A673 (cell line): ENCODE results near the gene TRIM15. TPM values are rescaled to one million over a fixed set of nuclear protein-coding genes. Genes with fewer than 3 reads are reported as not detected.

ENCODE experiments used
- BruUV-seq: library from RNA; stranded (reverse); fragments of 400-500 nt; replicated peaks from 2 replicates; lab custom pipeline; 2021; lab: Mats Ljungman, UMichigan
- CTCF ChIA-PET: fragments of 300-600 bp; sonication (Branson Sonifier 250); formaldehyde crosslinking; loops from one replicate; lab custom pipeline; 2022; ENCODE audit warnings: antibody characterized with exemption; lab: Charles Lee
- POLR2A ChIA-PET: fragments of 300-600 bp; sonication (Branson Sonifier 250); formaldehyde crosslinking; loops from one replicate; lab custom pipeline; 2022; ENCODE audit warnings: antibody characterized with exemption; ENCODE audit not compliant: low non-redundant PET; lab: Charles Lee
- DNase-seq: peaks from one replicate; pipeline ENCODE4 v3.0.0-alpha.2; 2015; ENCODE audit warnings: low spot score
- H3K27ac ChIP-seq: fragments of 200-600 bp; sonication (generic); 2 replicates; pipeline ENCODE4 v1.5.1; 2016; ENCODE audit warnings: mixed run types, low read depth, mild to moderate bottlenecking, mixed read lengths, antibody characterized with exemption, low read length; ENCODE audit not compliant: poor library complexity, severe bottlenecking
- H3K27me3 ChIP-seq: fragments of 200-600 bp; sonication (generic); replicated peaks from 2 replicates; pipeline ENCODE4 v1.6.1; 2017; ENCODE audit warnings: mixed run types, low read depth, mild to moderate bottlenecking, mixed read lengths, antibody characterized with exemption, low read length; ENCODE audit not compliant: insufficient read depth, poor library complexity
- H3K36me3 ChIP-seq: fragments of 200-600 bp; sonication (generic); 2 replicates; pipeline ENCODE4 v1.6.1; 2016; ENCODE audit warnings: mixed run types, mild to moderate bottlenecking, mixed read lengths, antibody characterized with exemption, low read length; ENCODE audit not compliant: insufficient read depth, poor library complexity, severe bottlenecking
- H3K4me1 ChIP-seq: fragments of 200-600 bp; sonication (generic); 2 replicates; pipeline ENCODE4 v1.6.1; 2017; ENCODE audit warnings: mixed run types, mild to moderate bottlenecking, mixed read lengths, antibody characterized with exemption, low read length; ENCODE audit not compliant: insufficient read depth, poor library complexity, severe bottlenecking
- H3K4me3 ChIP-seq: fragments of 200-600 bp; sonication (generic); 2 replicates; pipeline ENCODE4 v1.5.1; 2016; ENCODE audit warnings: low read depth, mixed run types, mild to moderate bottlenecking, mixed read lengths, low read length; ENCODE audit not compliant: poor library complexity, severe bottlenecking
- H3K9me3 ChIP-seq: fragments of 200-600 bp; sonication (generic); 2 replicates; pipeline ENCODE4 v1.6.1; 2016; ENCODE audit warnings: mixed run types, low read depth, mild to moderate bottlenecking, mixed read lengths, antibody characterized with exemption, low read length; ENCODE audit not compliant: poor library complexity, severe bottlenecking
- EZH2 ChIP-seq: fragments of 200-600 bp; sonication (generic); IDR thresholded peaks from 2 replicates; pipeline ENCODE4 v1.6.1; 2017; ENCODE audit warnings: borderline replicate concordance, low read depth, mild to moderate bottlenecking, mixed read lengths, antibody characterized with exemption, low read length; ENCODE audit not compliant: poor library complexity, severe bottlenecking
- intact Hi-C: fragments of 100-400 bp; cut with micrococcal nuclease; formaldehyde crosslinking; loops from one replicate; pipeline ENCODE4 v1.10.0; 2022; ENCODE audit not compliant: unreplicated experiment
- total RNA-seq: library from RNA; stranded (reverse); gene quantifications from 2 replicates; pipeline ENCODE4 v1.2.3, GENCODE V29; 2021
- TF ChIP-seq, protein P1 (sequence below): fragments of 300-800, 200-600 bp; sonication (generic); conservative IDR thresholded peaks from 2 replicates; pipeline ENCODE4 v1.5.1; 2017; ENCODE audit warnings: low read depth, mild to moderate bottlenecking, antibody characterized with exemption, low read length, moderate library complexity, mixed read lengths

The TRIM15 gene
- total RNA-seq, 1 experiment from 2014 or later, result not detected

- no peak for TF ChIP-seq EZH2
- TF ChIP-seq, protein P1, sequence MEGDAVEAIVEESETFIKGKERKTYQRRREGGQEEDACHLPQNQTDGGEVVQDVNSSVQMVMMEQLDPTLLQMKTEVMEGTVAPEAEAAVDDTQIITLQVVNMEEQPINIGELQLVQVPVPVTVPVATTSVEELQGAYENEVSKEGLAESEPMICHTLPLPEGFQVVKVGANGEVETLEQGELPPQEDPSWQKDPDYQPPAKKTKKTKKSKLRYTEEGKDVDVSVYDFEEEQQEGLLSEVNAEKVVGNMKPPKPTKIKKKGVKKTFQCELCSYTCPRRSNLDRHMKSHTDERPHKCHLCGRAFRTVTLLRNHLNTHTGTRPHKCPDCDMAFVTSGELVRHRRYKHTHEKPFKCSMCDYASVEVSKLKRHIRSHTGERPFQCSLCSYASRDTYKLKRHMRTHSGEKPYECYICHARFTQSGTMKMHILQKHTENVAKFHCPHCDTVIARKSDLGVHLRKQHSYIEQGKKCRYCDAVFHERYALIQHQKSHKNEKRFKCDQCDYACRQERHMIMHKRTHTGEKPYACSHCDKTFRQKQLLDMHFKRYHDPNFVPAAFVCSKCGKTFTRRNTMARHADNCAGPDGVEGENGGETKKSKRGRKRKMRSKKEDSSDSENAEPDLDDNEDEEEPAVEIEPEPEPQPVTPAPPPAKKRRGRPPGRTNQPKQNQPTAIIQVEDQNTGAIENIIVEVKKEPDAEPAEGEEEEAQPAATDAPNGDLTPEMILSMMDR, result no peak
- DNase-seq, result no peak
- Histone ChIP-seq H3K27me3 (peaks cover 15% of the 10 kb centered on the region), H3K9me3 (no peaks in the 10 kb centered on the region), H3K4me1 (no peaks in the 10 kb centered on the region), H3K4me3 (no peak overlapping the region), H3K27ac (no peak overlapping the region), H3K36me3 (no peaks in the 10 kb centered on the region)
- POLR2A ChIA-PET, result no interaction called here
- CTCF ChIA-PET, result no interaction called here
- intact Hi-C loops, result no loop called here
- BruUV-seq, result no TSS peak
Measured at GRCh38 chr6:30147096-30147495, 16.2 kb upstream of the TRIM15 start.

GRCh38 chr6:30149234-30149633 lies 14.1 kb upstream of the TRIM15 start:
- Histone ChIP-seq H3K4me3 (no peak overlapping the region), H3K27me3 (peaks cover 9% of the 10 kb centered on the region), H3K9me3 (no peaks in the 10 kb centered on the region), H3K36me3 (no peaks in the 10 kb centered on the region), H3K27ac (no peak overlapping the region), H3K4me1 (no peaks in the 10 kb centered on the region)
- ChIA-PET POLR2A (no interaction called here), CTCF (no interaction called here)
- TF ChIP-seq EZH2, result no peak
- TF ChIP-seq, protein P1, result no peak
- no peak for DNase-seq
- BruUV-seq, result no TSS peak
- intact Hi-C loops, result no loop called here

- no peak for DNase-seq
- TF ChIP-seq, protein P1, result no peak
- TF ChIP-seq EZH2, result no peak
- no peak overlapping the region for H3K27ac ChIP-seq
- BruUV-seq, result no TSS peak
- peaks cover 3% of the 10 kb centered on the region for H3K4me1 ChIP-seq
- POLR2A ChIA-PET, result no interaction called here
- no peaks in the 10 kb centered on the region for H3K9me3 ChIP-seq
- H3K36me3 ChIP-seq, result no peaks in the 10 kb centered on the region
- CTCF ChIA-PET, result no interaction called here
- peaks cover under 1% of the 10 kb centered on the region for H3K27me3 ChIP-seq
- H3K4me3 ChIP-seq, result no peak overlapping the region
- intact Hi-C loops, result no loop called here
Measured at GRCh38 chr6:30149858-30150550, 13.3 kb upstream of the TRIM15 start.
